ENCODE data around the gene DCXR.

DNA sequence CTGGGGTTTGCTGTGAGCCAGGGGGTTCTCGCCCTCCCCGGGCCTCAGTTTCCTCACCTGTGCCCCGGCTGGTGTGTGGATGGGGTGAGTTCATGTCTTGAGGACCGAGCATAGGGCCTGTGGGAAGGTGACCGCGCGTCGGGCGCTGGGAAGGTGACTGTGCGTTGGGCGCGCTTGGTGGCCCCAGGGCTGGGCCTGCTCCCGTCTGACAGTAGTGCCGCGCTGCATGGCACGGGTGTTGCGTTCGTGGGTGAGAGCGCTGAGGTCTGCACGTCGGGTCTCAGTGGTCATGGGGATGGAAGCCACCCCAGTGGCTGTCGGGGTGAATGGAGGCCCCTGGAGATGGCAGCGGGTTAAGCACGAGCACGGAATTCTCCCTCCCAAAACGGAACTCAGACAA is 50.9 kb downstream of the DCXR start:
- TF ChIP-seq CTCF (conservative IDR thresholded peaks at IDR 0.05; ENCODE audit: low read depth in 2 of 2) (no peak), POLR2AphosphoS5 (IDR thresholded peaks at IDR 0.05; ENCODE audit: low read depth) (no peak), ZNF114 (CRISPR knock-in tag; IDR thresholded peaks at IDR 0.05) (no peak), EZH2 (IDR thresholded peaks at IDR 0.05; ENCODE audit: low read depth, unreplicated experiment) (no peak), REST (IDR thresholded peaks at IDR 0.05; ENCODE audit: unreplicated experiment) (no peak), CREB1 (CRISPR knock-in tag; IDR thresholded peaks at IDR 0.05; ENCODE audit: low read depth) (no peak), NANOG (IDR thresholded peaks at IDR 0.05; ENCODE audit: borderline replicate concordance) (no peak), ZNF331 (CRISPR knock-in tag; IDR thresholded peaks at IDR 0.05; ENCODE audit: low read depth) (no peak)

Data from GM23338 (cell line).